Stimulated activated CD4-positive, alpha-beta T cell treated with anti-CD3 and anti-CD28 coated beads, TNF-alpha, amount 100 ng/mL, for 24 hours (primary cell): ENCODE measurements around the gene RPS17.

Experiments
- DNase-seq, 3 experiments: peaks; one replicate each; pipeline ENCODE4 v3.0.0-alpha.2; 2020; ENCODE audit warnings: low read depth in 3 of 3

The RPS17 gene

GRCh38 chr15:82540055-82540983 lies at the start of gene RPS17:
RPS17 (minus strand) TSS chr15:82540457; CDS start chr15:82540428, 29 bp downstream.
- peak; percentile 96 to 97 (median 97) for DNase-seq

- DNase-seq, result no peak
Observed at GRCh38 chr15:82587805-82588204, 47.5 kb upstream of the RPS17 start.

- DNase-seq, result no peak
Observed at GRCh38 chr15:82585072-82585471, 44.8 kb upstream of the RPS17 start.

DNA sequence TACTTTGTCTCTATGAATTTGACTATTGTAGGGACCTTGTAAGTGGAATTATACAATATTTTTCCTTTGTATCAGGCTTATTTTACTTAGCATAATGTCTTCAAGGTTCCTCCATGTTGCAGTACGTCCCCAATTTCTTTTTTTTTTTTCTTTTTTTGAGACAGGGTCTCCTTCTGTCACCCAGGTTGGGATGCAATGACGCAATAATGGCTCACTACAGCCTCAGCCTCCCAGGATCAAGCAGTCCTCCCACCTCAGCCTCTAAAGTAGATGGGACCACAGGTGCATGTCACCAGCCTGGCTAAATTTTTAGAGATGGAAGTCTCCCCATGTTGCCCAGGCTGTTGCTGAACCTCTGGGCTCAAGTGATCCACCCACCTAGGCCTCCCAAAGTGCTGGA lies 40.5 kb upstream of the RPS17 start:
- no peak for DNase-seq

GRCh38 chr15:82575335-82575734 lies 35.1 kb upstream of the RPS17 start:
- DNase-seq, result no peak

DNA sequence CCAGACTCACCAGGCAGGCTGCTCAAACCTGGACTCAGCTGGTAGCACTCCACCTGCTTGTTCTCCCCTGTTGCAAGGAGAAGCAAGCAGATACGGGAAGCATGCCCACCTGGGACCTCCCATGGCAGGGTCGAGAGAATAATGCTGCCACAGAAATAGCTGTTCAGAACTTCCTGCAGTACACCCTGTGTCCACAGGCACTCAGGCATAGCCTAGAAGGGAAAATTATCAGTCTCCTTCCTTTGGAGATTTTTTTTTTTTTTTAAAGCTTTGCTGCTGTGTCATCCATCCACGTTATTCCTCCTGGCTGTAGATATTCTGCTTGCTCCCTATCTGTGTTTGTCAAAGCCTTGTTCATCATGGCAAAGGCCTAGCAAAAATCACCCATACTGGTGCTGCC lies 32.7 kb upstream of the RPS17 start:
- DNase-seq, result no peak

DNA sequence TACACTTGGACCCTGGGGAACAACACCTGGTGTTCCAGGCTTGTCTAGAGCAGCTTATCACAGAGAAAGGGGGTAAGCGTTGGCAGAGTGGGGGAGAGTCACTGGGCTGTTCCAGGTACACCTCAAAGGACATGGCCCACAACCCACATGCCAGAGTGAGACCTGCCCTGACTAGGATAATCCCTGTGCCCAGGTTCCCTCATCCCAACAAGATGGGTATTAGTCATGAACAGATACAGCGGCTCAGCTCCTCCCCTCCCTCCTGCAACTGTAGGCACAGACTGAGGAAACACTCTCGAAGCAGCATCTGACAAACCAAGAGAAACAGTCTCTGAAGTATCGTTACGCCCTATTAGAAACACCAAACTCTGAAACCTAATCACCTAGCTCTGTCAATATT lies 32.1 kb upstream of the RPS17 start:
- DNase-seq, result no peak

DNA sequence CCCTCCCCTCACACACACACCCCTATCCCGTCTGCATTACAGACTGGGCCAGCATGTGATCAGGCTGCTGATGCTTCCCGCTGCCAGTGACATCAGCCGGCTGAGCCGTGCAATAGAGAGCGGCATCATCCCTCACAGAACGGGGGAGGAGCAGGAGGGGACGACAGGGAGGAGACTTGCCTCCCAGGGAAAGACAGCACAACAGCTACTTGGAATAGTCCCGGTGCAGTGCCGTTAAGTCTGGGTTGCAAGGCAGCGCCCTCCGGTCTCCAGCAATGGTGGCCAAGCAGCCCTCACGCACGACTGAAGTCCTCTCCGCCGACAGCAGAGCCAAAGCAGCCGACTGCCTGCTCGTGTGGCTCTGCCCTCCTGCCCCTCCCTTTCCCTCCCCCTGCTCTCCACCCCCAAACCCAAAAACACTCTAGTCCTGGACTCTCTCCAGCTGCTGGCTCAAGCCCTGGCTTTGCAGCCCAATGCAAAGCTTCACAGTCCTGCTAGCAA lies 31.5 kb upstream of the RPS17 start:
- no peak for DNase-seq

- DNase-seq, result no peak
Observed at GRCh38 chr15:82570721-82571508, 30.7 kb upstream of the RPS17 start.

GRCh38 chr15:82569834-82570233 lies 29.6 kb upstream of the RPS17 start:
- DNase-seq, result no peak

- no peak for DNase-seq
Observed at GRCh38 chr15:82568986-82569385, 28.7 kb upstream of the RPS17 start.

- DNase-seq, result no peak
Observed at GRCh38 chr15:82567661-82568060, 27.4 kb upstream of the RPS17 start.

DNA sequence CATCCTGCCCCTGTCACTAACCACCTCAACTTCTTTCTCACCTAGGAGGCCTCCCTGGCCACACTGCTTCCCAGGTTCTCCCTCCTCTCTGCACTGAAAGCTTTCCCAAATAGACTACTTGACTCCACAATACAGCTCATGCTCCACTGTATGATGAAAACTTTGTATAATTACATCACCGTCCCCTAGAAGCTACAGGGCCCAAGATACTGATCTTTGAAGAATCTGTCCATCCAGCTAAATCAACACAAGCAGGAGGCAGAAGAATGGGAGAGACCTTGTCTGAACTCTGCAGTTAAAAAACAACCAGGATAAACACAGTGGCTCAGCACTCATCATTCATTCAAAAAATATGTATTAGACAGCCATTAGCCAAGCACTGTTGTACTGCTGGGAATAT lies 26.4 kb upstream of the RPS17 start:
- DNase-seq, result no peak

DNA sequence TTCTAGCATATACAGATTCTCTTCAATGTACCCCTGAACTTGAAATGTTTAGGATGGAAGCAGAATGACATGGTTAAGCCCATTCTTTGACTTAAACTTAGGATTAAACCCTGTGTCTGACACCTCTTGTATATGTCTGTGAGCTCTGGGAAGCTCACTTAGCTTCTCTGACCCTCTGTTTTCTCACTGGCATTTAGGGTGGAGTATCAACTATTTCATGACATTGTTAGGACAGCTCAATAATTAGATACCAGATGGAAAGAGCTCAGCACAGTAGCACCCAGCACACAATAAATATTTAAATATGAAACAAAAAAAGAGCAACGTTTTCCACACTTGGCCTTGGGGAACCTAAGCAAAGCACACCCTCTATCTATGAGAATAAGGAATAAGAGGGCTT lies 18.2 kb upstream of the RPS17 start:
- no peak for DNase-seq

GRCh38 chr15:82556315-82557035 lies 16.2 kb upstream of the RPS17 start:
- DNase-seq, result no peak

DNA sequence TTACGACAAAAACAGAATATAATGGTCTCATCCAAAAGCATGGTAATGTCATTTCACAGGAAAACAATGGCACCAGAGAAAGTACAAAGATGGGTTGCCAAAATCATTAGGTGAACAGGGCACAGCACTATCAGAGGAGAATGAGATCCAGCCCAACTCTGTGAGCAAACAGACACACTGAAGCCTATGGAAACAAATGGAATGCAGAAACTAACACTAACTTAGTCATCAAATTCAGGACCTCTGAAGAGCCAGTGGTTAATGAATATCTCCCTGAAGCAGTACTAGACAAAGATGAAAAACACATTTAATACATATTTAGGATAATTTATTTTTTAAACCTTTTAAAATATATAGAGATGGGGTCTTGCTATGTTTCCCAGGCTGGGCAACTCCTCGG lies 14.6 kb upstream of the RPS17 start:
- DNase-seq, result no peak

DNA sequence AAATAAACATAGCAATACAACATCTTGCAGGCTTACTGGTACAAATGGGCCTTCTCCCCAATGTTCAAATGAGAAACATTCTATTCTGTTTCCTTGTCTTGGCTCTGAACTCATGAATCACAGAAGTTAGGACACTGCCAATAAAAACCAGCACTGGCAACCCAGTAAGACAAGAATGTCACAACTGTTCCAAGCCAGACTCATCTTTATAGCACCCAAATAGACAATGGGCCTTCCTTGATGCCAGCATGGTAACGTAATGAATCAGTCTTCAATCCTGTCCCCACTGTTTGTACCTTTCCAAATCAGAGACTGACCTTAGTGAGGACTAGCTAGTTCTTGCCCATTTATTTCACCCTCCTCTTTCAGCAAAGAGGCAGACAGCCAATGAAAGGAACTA lies 14.1 kb upstream of the RPS17 start:
- no peak for DNase-seq

DNA sequence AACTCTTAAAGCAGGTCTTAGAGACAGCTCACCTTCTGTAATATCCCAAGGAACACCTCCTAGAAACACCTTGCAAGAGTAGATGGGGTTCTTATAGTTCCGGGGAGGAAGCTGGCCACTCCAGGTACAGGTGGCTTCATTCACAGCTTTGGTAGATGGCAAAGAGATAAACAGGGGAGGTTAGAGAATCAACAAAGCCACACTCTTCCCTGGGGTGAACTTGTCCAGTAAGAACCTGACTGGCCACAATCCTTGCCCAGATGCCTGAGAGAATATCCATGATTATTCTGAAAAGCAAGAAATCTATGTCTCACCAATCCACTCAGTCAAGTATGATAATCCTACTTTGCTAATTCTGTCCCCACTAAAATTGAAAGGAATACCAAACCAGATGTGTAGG lies 13.6 kb upstream of the RPS17 start:
- no peak for DNase-seq

DNA sequence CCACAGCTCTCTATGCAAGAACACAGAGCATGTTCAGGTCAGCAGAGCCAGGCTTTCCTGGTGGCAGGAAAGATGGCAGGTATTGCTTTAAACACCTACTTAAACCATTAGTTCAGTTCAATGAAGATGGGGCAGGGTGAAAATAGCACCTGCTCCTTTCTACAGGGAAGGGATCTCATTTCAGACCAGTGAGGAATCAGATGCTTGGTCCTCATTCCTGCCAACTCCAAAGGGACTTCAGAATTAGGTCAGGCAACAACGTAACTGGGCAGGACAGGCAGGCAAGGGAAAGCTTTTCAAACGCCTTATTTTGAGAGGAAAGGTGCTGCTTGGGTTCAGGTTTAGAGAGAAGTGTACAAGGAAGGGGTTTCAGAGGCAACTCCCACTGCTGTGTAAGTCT lies 12.6 kb upstream of the RPS17 start:
- no peak for DNase-seq

DNA sequence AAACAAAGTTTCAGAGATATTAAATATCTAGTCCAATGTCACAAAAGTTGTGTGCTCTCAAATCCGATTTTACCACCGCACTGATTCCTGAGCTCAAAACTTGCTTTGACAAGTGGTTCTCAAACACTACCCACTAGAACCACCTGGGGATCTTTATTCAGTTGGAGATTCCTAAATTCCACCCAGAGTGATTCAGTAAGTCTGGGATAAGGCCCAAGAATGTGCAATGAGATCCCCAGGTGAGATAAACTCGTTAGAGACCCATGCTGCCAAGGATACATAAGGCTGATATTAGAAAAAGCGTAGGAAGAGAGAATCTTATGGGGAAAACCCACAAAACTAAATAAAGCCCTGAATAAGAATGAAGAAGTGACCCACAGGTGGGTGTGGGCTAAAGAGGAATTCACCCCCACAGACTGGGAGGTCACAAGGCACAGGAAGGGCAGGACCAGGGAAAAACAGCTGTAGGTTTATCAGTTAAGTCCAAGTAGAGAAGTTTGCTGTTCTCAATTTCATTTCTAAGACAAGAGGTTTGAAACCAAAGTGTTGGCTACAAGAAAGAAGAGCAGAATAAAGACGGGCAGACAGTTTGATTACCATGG lies 11.5 kb upstream of the RPS17 start:
- DNase-seq, result no peak

DNA sequence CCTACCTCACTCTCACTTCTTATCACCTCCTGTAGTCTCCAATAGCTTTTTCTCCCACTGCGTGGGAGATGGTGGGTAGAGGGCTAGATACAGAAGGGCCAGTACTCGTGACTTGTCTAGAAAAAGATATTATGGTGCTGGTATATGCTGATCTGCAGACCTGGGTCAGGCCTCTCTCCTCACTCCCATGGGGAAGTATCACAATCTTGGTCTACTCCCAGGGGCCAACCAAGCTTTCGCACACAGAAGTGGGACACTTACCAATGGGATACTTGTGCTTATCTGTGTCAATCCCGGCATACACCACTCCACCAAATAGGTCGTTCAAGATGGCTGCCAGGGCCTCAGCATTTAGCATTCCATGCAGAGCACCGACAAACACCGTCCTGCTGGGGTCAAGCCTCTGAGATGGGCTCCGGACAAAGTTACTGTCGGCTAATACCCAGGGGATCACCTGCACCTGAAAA lies 9.0 kb upstream of the RPS17 start:
- DNase-seq, result no peak

DNA sequence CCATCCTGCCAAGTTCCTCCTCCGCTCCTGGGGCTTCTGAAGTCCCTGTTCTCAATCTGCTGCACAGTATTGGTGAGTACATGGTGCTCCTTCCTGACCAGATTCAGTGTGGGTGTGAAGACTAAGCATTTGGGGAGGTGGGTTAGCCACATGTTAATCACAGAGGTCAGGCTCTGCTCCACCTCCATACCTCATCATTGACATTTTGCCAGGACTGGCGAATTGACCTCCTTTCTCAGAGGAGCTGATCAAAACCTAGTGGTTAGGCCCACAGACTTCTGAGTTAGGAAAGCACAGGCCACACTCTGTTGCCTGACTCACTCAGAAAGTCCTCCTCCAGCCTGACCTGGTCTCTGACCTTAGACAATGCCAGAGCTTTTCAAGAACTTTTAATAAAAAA lies 8.4 kb upstream of the RPS17 start:
- no peak for DNase-seq
